ENCODE measurements around the gene LRCH3. TPM values are rescaled to one million over a fixed set of nuclear protein-coding genes. Genes with fewer than 3 reads are reported as not detected.

The LRCH3 gene
- total RNA-seq, 1 experiment from 2014 or later, result 75.8 TPM

GRCh38 chr3:197750858-197751737, 40.0 kb upstream of the LRCH3 start:
- BruUV-seq (replicated peaks), result no TSS peak
- Histone ChIP-seq H3K4me1 (ENCODE audit: control insufficient read depth, insufficient read depth, low read length) (peaks cover 23% of the 10 kb centered on the region), H3K27me3 (ENCODE audit: control insufficient read depth, insufficient read depth, low read length) (no peaks in the 10 kb centered on the region), H3K4me3 (ENCODE audit: low read depth in 2 of 2, low read length in 2 of 2) (peak overlapping the region; percentile 67 to 86), H3K27ac (ENCODE audit: low read length) (peak overlapping the region; percentile 78), H3K36me3 (ENCODE audit: control insufficient read depth, insufficient read depth, low read length) (no peaks in the 10 kb centered on the region), H3K9me3 (ENCODE audit: control insufficient read depth, insufficient read depth, low read depth, low read length) (no peaks in the 10 kb centered on the region)
- in situ Hi-C loops (cut with HindIII; ENCODE audit: low pct_unique_long_range_greater_than_20kb, low sequenced_read_pairs), result no loop called here
- intact Hi-C loops (cut with micrococcal nuclease; ENCODE audit: unreplicated experiment), result no loop called here
- POLR2A ChIA-PET, result interaction anchor here (0.6 kb wide), 1 partner anchor 40 kb away, joined by 3 read pairs; the partner anchor contains the start of gene LRCH3
- ATAC-seq, result no peak
- CTCF ChIA-PET, result interaction anchor here (0.6 kb wide), 1 partner anchor 106 kb away, joined by 7 read pairs; no protein-coding TSS in a partner anchor
- DNase-seq (ENCODE audit: low read depth, low spot score), result no peak
- TF ChIP-seq SIN3A (IDR thresholded peaks at IDR 0.05; ENCODE audit: borderline replicate concordance, insufficient read depth, low read depth, low read length) (no peak; the same call in 1 of the 2 replicates), TCF7L2 (IDR thresholded peaks at IDR 0.05; ENCODE audit: low read depth, low read length) (no peak), CTCF (IDR thresholded peaks at IDR 0.05) (no peak), REST (IDR thresholded peaks at IDR 0.05; ENCODE audit: insufficient read depth in 1 of 2, low read depth in 2 of 2, low read length in 1 of 2) (no peak)

GRCh38 chr3:197752107-197752506, 38.9 kb upstream of the LRCH3 start:
- in situ Hi-C loops (cut with HindIII; ENCODE audit: low pct_unique_long_range_greater_than_20kb, low sequenced_read_pairs) (no loop called here), intact Hi-C loops (cut with micrococcal nuclease; ENCODE audit: unreplicated experiment) (no loop called here)
- ATAC-seq (no peak), DNase-seq (ENCODE audit: low read depth, low spot score) (no peak)
- H3K4me3 ChIP-seq (ENCODE audit: low read depth in 2 of 2, low read length in 2 of 2), result peak overlapping the region; percentile 67 to 86
- 0 out of 2 replicates have a peak, but pooled peaks cover 4% of the 10 kb centered on the region for H3K36me3 ChIP-seq (ENCODE audit: control insufficient read depth, insufficient read depth, low read length)
- BruUV-seq (replicated peaks), result no TSS peak
- TF ChIP-seq CTCF (IDR thresholded peaks at IDR 0.05) (no peak), TCF7L2 (IDR thresholded peaks at IDR 0.05; ENCODE audit: low read depth, low read length) (no peak), SIN3A (IDR thresholded peaks at IDR 0.05; ENCODE audit: borderline replicate concordance, insufficient read depth, low read depth, low read length) (no peak), POLR2AphosphoS5 (IDR thresholded peaks at IDR 0.05; ENCODE audit: low read depth, low read length) (no peak), REST (IDR thresholded peaks at IDR 0.05; ENCODE audit: insufficient read depth in 1 of 2, low read depth in 2 of 2, low read length in 1 of 2) (no peak)
- no peaks in the 10 kb centered on the region for H3K27me3 ChIP-seq (ENCODE audit: control insufficient read depth, insufficient read depth, low read length)
- H3K9me3 ChIP-seq (ENCODE audit: control insufficient read depth, insufficient read depth, low read depth, low read length), result no peaks in the 10 kb centered on the region
- H3K4me1 ChIP-seq (ENCODE audit: control insufficient read depth, insufficient read depth, low read length), result peaks cover 23% of the 10 kb centered on the region
- H3K27ac ChIP-seq (ENCODE audit: low read length), result peak overlapping the region; percentile 51
- CTCF ChIA-PET, result no interaction called here
- POLR2A ChIA-PET, result no interaction called here
